Body of pancreas (tissue), 4 donors: ENCODE measurements around the gene SPATA4.

Experiments used
- CTCF ChIP-seq, 7 experiments: fragments of 450-650 bp in 4 of 7; fragments of 200-600 bp in 3 of 7; sonication (generic) in 3 of 7; IDR thresholded peaks; one replicate each; pipeline ENCODE4 v1.5.1; 2016 to 2019; ENCODE audit warnings: antibody characterized with exemption in 7 of 7
- POLR2A ChIP-seq, 3 donors: fragments of 450-650 bp; IDR thresholded peaks; one replicate each; pipeline ENCODE4 v1.6.1; 2016; ENCODE audit warnings: antibody characterized with exemption in 3 of 3, mild to moderate bottlenecking in 2 of 3

- no peak for TF ChIP-seq CTCF (IDR thresholded peaks at IDR 0.05)
- TF ChIP-seq POLR2A (IDR thresholded peaks at IDR 0.05): no peak
These were observed 6.7 kb downstream of the SPATA4 start for GRCh38 chr4:176188654-176189053.
